Measurements from ENCODE around the gene AGR2.

DNA sequence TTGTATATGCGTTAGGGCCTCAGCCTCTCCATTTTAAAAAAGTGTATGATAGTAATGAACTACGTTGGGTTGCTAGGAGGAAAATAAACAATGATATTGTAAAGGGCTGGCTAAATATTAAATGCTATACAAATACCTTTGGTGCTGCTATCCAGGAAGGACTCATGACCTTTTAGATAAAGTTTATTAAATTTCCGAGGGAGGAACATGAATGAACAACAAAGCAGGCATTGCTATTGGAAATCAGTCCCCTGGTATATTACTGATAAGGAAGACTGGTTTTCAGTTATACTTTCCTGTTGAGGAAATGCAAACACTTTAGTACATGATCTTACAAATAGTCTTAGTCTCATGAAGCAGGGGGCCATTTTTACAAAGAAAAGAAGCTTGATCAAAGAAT, 17.2 kb upstream of the AGR2 start:
- TF ChIP-seq, protein P1, sequence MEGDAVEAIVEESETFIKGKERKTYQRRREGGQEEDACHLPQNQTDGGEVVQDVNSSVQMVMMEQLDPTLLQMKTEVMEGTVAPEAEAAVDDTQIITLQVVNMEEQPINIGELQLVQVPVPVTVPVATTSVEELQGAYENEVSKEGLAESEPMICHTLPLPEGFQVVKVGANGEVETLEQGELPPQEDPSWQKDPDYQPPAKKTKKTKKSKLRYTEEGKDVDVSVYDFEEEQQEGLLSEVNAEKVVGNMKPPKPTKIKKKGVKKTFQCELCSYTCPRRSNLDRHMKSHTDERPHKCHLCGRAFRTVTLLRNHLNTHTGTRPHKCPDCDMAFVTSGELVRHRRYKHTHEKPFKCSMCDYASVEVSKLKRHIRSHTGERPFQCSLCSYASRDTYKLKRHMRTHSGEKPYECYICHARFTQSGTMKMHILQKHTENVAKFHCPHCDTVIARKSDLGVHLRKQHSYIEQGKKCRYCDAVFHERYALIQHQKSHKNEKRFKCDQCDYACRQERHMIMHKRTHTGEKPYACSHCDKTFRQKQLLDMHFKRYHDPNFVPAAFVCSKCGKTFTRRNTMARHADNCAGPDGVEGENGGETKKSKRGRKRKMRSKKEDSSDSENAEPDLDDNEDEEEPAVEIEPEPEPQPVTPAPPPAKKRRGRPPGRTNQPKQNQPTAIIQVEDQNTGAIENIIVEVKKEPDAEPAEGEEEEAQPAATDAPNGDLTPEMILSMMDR (IDR thresholded peaks at IDR 0.05): no peak
- TF ChIP-seq POLR2A (IDR thresholded peaks at IDR 0.05): no peak
